Measurements from ENCODE around the gene DDX3X. TPM values are rescaled to one million over a fixed set of nuclear protein-coding genes. Genes with fewer than 3 reads are reported as not detected.
A peak's percentile ranks its signal among the peaks of the same experiment; 100 is the strongest.

DDX3X gene
- total RNA-seq, 1 experiment from 2014 or later: 228 TPM

- TF ChIP-seq CTCF (IDR thresholded peaks at IDR 0.05) (no peak), FOXJ3 (CRISPR knock-in tag; IDR thresholded peaks at IDR 0.05; ENCODE audit: borderline replicate concordance) (no peak), PRRX2 (CRISPR knock-in tag; IDR thresholded peaks at IDR 0.05) (0 out of 2 replicates have a peak, but pooled peaks have one; percentile 22)
- TF ChIP-seq, protein P1, sequence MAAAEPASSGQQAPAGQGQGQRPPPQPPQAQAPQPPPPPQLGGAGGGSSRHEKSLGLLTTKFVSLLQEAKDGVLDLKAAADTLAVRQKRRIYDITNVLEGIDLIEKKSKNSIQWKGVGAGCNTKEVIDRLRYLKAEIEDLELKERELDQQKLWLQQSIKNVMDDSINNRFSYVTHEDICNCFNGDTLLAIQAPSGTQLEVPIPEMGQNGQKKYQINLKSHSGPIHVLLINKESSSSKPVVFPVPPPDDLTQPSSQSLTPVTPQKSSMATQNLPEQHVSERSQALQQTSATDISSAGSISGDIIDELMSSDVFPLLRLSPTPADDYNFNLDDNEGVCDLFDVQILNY (CRISPR knock-in tag; IDR thresholded peaks at IDR 0.05): no peak
- TF ChIP-seq, protein P2, sequence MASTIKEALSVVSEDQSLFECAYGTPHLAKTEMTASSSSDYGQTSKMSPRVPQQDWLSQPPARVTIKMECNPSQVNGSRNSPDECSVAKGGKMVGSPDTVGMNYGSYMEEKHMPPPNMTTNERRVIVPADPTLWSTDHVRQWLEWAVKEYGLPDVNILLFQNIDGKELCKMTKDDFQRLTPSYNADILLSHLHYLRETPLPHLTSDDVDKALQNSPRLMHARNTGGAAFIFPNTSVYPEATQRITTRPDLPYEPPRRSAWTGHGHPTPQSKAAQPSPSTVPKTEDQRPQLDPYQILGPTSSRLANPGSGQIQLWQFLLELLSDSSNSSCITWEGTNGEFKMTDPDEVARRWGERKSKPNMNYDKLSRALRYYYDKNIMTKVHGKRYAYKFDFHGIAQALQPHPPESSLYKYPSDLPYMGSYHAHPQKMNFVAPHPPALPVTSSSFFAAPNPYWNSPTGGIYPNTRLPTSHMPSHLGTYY (CRISPR knock-in tag; IDR thresholded peaks at IDR 0.05): peak; percentile 7; the same call in 1 of the 2 replicates
These were observed 18.0 kb downstream of the DDX3X start (continued) for GRCh38 chrX:41351923-41352322.

DNA sequence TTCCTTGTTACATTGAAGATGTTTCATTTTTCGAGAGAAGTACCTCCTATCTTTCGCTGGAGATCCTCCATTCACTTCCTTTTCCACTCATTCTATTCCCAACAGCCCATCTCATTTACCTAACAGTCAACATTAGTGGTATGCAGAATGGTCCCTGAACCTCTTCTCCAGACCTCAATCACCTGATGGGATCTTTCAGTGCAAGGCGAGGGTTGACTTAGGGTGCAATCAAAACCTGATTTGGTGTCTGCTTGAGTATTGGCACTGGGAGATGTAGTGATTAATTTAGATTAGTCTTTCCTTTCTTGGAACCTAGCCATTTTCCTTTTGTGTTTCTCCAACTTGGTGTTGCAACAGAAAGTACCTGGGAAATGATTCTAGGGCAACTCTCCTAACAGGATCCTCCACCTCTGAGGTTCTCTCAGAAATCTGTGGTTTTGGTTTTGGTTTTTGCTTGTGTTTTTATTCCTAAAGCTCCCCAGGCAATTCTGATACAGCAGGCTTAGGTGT is 18.4 kb downstream of the DDX3X start:
- no peaks in the 10 kb centered on the region for H3K27me3 Mint-ChIP-seq (ENCODE audit: low read depth)
- no peak for DNase-seq (ENCODE audit: low spot score)
- POLR2A ChIA-PET: interaction anchor here (1.3 kb wide), 1 partner anchor 31 kb away, joined by 5 read pairs; no protein-coding TSS in a partner anchor
- H3K27ac Mint-ChIP-seq: peak overlapping the region; percentile 42; the same call in 1 of the 2 replicates
- peaks cover 20% of the 10 kb centered on the region for H3K36me3 Mint-ChIP-seq
- CTCF ChIA-PET: interaction anchor here (0.6 kb wide), 1 partner anchor 189 kb away, joined by 3 read pairs; no protein-coding TSS in a partner anchor
- no peaks in the 10 kb centered on the region for H3K9me3 Mint-ChIP-seq
- peaks cover 18% of the 10 kb centered on the region for H3K4me1 Mint-ChIP-seq
- no peak for TF ChIP-seq CREB1 (CRISPR knock-in tag; IDR thresholded peaks at IDR 0.05)
- peak; percentile 57; the same call in 1 of the 2 replicates for TF ChIP-seq EMX1 (CRISPR knock-in tag; IDR thresholded peaks at IDR 0.05)
- H3K4me3 Mint-ChIP-seq: no peak overlapping the region
- ATAC-seq: peak; percentile 27

- Mint-ChIP-seq H3K36me3 (0 out of 2 replicates have a peak, but pooled peaks cover 6% of the 10 kb centered on the region), H3K4me1 (peaks cover 18% of the 10 kb centered on the region), H3K27ac (no peak overlapping the region), H3K9me3 (no peaks in the 10 kb centered on the region), H3K4me3 (no peak overlapping the region), H3K27me3 (ENCODE audit: low read depth) (no peaks in the 10 kb centered on the region)
- no peak for DNase-seq (ENCODE audit: low spot score)
- TF ChIP-seq USF1 (CRISPR knock-in tag; IDR thresholded peaks at IDR 0.05) (no peak), ARID4B (CRISPR knock-in tag; IDR thresholded peaks at IDR 0.05; ENCODE audit: borderline replicate concordance) (no peak), ZBTB43 (CRISPR knock-in tag; IDR thresholded peaks at IDR 0.05) (no peak), KAT7 (CRISPR knock-in tag; IDR thresholded peaks at IDR 0.05; ENCODE audit: borderline replicate concordance) (no peak), ZNF121 (CRISPR knock-in tag; IDR thresholded peaks at IDR 0.05) (no peak)
- TF ChIP-seq, protein P3, sequence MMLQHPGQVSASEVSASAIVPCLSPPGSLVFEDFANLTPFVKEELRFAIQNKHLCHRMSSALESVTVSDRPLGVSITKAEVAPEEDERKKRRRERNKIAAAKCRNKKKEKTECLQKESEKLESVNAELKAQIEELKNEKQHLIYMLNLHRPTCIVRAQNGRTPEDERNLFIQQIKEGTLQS (CRISPR knock-in tag; conservative IDR thresholded peaks at IDR 0.05): no peak
- TF ChIP-seq, protein P4, sequence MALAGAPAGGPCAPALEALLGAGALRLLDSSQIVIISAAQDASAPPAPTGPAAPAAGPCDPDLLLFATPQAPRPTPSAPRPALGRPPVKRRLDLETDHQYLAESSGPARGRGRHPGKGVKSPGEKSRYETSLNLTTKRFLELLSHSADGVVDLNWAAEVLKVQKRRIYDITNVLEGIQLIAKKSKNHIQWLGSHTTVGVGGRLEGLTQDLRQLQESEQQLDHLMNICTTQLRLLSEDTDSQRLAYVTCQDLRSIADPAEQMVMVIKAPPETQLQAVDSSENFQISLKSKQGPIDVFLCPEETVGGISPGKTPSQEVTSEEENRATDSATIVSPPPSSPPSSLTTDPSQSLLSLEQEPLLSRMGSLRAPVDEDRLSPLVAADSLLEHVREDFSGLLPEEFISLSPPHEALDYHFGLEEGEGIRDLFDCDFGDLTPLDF (CRISPR knock-in tag; IDR thresholded peaks at IDR 0.05): no peak
- ChIA-PET POLR2A (no interaction called here), CTCF (interaction anchor here (0.6 kb wide), 1 partner anchor 428 kb away, joined by 3 read pairs; no protein-coding TSS in a partner anchor)
- no peak for ATAC-seq
These were observed 20.0 kb downstream of the DDX3X start for GRCh38 chrX:41353985-41354384.
